Natural killer cell (primary cell): ENCODE measurements around the gene IL37. TPM values are rescaled to one million over a fixed set of nuclear protein-coding genes. Genes with fewer than 3 reads are reported as not detected.

Experiments
- ATAC-seq, 3 donors: fragments of 150-1000 bp in 2 of 3; fragments of 200-7000 bp in 1 of 3; cut with Tn5 transposase; 1 replicate in 1 of 3; 2 replicates in 2 of 3; pipeline ENCODE4 v1.10.0; 2021; ENCODE audit warnings: mild to moderate bottlenecking in 2 of 3, moderate library complexity in 2 of 3
- DNase-seq, 2 donors: peaks; one replicate each; pipeline versions ENCODE4 v3.0.0 to v3.0.0-alpha.2; 2013 to 2021; ENCODE audit warnings: mixed read lengths in 1 of 2
- H3K27ac ChIP-seq: one replicate; pipeline ENCODE4 v1.5.1; 2013; ENCODE audit warnings: mild to moderate bottlenecking, low read length
- H3K27me3 ChIP-seq: one replicate; pipeline ENCODE4 v1.6.1; 2013; ENCODE audit warnings: low read length; ENCODE audit not compliant: control insufficient read depth, insufficient read depth
- H3K36me3 ChIP-seq: one replicate; pipeline ENCODE4 v1.6.1; 2013; ENCODE audit warnings: low read length; ENCODE audit not compliant: control insufficient read depth, insufficient read depth
- H3K4me1 ChIP-seq: one replicate; pipeline ENCODE4 v1.6.1; 2013; ENCODE audit warnings: low read length; ENCODE audit not compliant: control insufficient read depth, insufficient read depth
- H3K4me3 ChIP-seq: one replicate; pipeline ENCODE4 v1.5.1; 2013; ENCODE audit warnings: low read length
- H3K9me3 ChIP-seq: one replicate; pipeline ENCODE4 v1.6.1; 2013; ENCODE audit warnings: low read length; ENCODE audit not compliant: control insufficient read depth, insufficient read depth
- H3K27ac Mint-ChIP-seq, 2 donors: one replicate each; pipeline ENCODE4 v1.8.0; 2022; ENCODE audit warnings: mild to moderate bottlenecking in 2 of 2, mixed read lengths in 2 of 2, moderate library complexity in 1 of 2
- H3K27me3 Mint-ChIP-seq, 2 donors: one replicate each; pipeline ENCODE4 v1.8.0; 2022; ENCODE audit warnings: low read depth in 2 of 2, mixed read lengths in 2 of 2
- H3K36me3 Mint-ChIP-seq: one replicate; pipeline ENCODE4 v1.8.0; 2022; ENCODE audit warnings: mixed read lengths
- H3K4me1 Mint-ChIP-seq, 2 donors: one replicate each; pipeline ENCODE4 v1.8.0; 2022; ENCODE audit warnings: mixed read lengths in 2 of 2
- H3K4me3 Mint-ChIP-seq: one replicate; pipeline ENCODE4 v1.8.0; 2022; ENCODE audit warnings: mild to moderate bottlenecking, moderate library complexity, mixed read lengths
- H3K9me3 Mint-ChIP-seq, 2 donors: one replicate each; pipeline ENCODE4 v1.8.0; 2022; ENCODE audit warnings: mixed read lengths in 2 of 2
- CTCF ChIP-seq: fragments of 200-600 bp; IDR thresholded peaks from one replicate; pipeline ENCODE4 v1.8.0; 2022; ENCODE audit warnings: antibody characterized with exemption
- WGBS: methylation state at CpG from one replicate; pipeline ENCODE4 v1.1.7; 2013; ENCODE audit warnings: missing lambda C conversion rate; ENCODE audit not compliant: insufficient coverage; 5-methylcytosine and 5-hydroxymethylcytosine counted together
- intact Hi-C: fragments of 100-400 bp; cut with micrococcal nuclease; formaldehyde crosslinking; loops from one replicate; pipeline ENCODE4 v1.14.2; 2022
- total RNA-seq, 4 donors: library from RNA; stranded (reverse); fragments of 120-200 nt in 1 of 4; gene quantifications; one replicate each; pipeline versions ENCODE4 v1.2.3 to v1.2.4, GENCODE V29; 2013 to 2022

The IL37 gene
- total RNA-seq, 3 donors from 2014 or later (not counting 1 experiment from before 2014, with no cell fraction given), result not detected

- H3K27ac Mint-ChIP-seq, result peak overlapping the region; percentile 85 to 87
- peak overlapping the region; percentile 59 for H3K4me3 Mint-ChIP-seq
Measured at GRCh38 chr2:112881217-112881985, 29.6 kb upstream of the IL37 start.

GRCh38 chr2:112883669-112884068 is 27.3 kb upstream of the IL37 start:
- Mint-ChIP-seq H3K9me3 (no peaks in the 10 kb centered on the region), H3K4me3 (no peak overlapping the region), H3K4me1 (peaks cover 44 to 46% of the 10 kb centered on the region in 2 donors), H3K27me3 (peaks cover 0 to 3% of the 10 kb centered on the region in 2 donors), H3K36me3 (no peaks in the 10 kb centered on the region), H3K27ac (peak overlapping the region in 1 of 2 donors; percentile 57)
- Histone ChIP-seq H3K36me3 (no peaks in the 10 kb centered on the region), H3K27me3 (no peaks in the 10 kb centered on the region), H3K4me1 (peaks cover 31% of the 10 kb centered on the region), H3K27ac (no peak overlapping the region), H3K9me3 (no peaks in the 10 kb centered on the region), H3K4me3 (no peak overlapping the region)
- no peak for DNase-seq
- no peak for TF ChIP-seq CTCF
- intact Hi-C loops, result loop anchor here (5.0 to 10.0 kb wide), 2 partner anchors 59 to 301 kb away; partner anchors contain the start of gene CHCHD5
- no peak for ATAC-seq
- 87% methylated on average over 2 of the region's 2 CpGs for WGBS

More at GRCh38 chr2:112881217-112881985, 29.6 kb upstream of the IL37 start:
- Histone ChIP-seq H3K4me3 (no peak overlapping the region), H3K4me1 (peaks cover 31% of the 10 kb centered on the region), H3K27ac (peak overlapping the region; percentile 68), H3K27me3 (no peaks in the 10 kb centered on the region), H3K36me3 (no peaks in the 10 kb centered on the region), H3K9me3 (no peaks in the 10 kb centered on the region)
- no peaks in the 10 kb centered on the region for H3K36me3 Mint-ChIP-seq
- peak; percentile 43 to 56 (median 53) for ATAC-seq
- H3K4me1 Mint-ChIP-seq, result peaks cover 46 to 48% of the 10 kb centered on the region in 2 donors
- peaks cover 0 to 3% of the 10 kb centered on the region in 2 donors for H3K27me3 Mint-ChIP-seq
- WGBS, result 74% methylated on average over 5 of the region's 5 CpGs
- DNase-seq, result no peak
- H3K9me3 Mint-ChIP-seq, result no peaks in the 10 kb centered on the region
- intact Hi-C loops, result loop anchor here (5.0 to 10.0 kb wide), 2 partner anchors 57 to 299 kb away; partner anchors contain the start of gene CHCHD5
- TF ChIP-seq CTCF, result no peak

GRCh38 chr2:112884869-112885505 is 26.0 kb upstream of the IL37 start:
- no peaks in the 10 kb centered on the region for H3K9me3 ChIP-seq
- DNase-seq (peak; percentile 68 to 78), ATAC-seq (peak; percentile 61 to 82 (median 75))
- peak overlapping the region; percentile 28 for H3K4me3 Mint-ChIP-seq
- no peaks in the 10 kb centered on the region for H3K27me3 ChIP-seq
- intact Hi-C loops, result loop anchor here (1.0 to 10.0 kb wide), 3 partner anchors 60 to 303 kb away; partner anchors contain the start of gene CHCHD5
- no peaks in the 10 kb centered on the region for H3K9me3 Mint-ChIP-seq
- peak overlapping the region; percentile 34 to 52 for H3K27ac Mint-ChIP-seq
- peaks cover 0 to 3% of the 10 kb centered on the region in 2 donors for H3K27me3 Mint-ChIP-seq
- H3K4me1 ChIP-seq, result peaks cover 18% of the 10 kb centered on the region
- peaks cover 31 to 32% of the 10 kb centered on the region in 2 donors for H3K4me1 Mint-ChIP-seq
- 58% methylated on average over 6 of the region's 6 CpGs for WGBS
- TF ChIP-seq CTCF, result peak; percentile 91
- no peaks in the 10 kb centered on the region for H3K36me3 ChIP-seq
- H3K36me3 Mint-ChIP-seq, result no peaks in the 10 kb centered on the region
- H3K4me3 ChIP-seq, result no peak overlapping the region
- H3K27ac ChIP-seq, result no peak overlapping the region
